Measurements from ENCODE around the gene VWA5B1.

DNA sequence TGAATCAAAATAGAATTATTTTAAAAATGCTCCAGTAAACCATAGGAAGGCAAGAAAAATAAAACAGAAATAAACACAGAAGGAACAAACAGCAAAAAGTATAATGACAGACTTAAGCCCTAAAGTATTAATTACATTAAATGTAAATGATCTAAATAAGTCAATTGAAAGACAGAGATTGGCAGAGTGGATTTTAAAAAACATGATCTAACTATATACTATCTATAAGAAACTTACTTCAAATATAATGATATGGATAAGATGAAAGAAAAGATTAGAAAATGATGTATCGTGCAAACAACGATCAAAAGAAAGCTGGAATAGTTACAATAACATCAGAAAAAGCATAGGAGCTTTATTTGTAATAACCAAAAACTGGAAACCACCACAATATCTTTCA is 104.6 kb downstream of the VWA5B1 start:
- TF ChIP-seq, protein P1, sequence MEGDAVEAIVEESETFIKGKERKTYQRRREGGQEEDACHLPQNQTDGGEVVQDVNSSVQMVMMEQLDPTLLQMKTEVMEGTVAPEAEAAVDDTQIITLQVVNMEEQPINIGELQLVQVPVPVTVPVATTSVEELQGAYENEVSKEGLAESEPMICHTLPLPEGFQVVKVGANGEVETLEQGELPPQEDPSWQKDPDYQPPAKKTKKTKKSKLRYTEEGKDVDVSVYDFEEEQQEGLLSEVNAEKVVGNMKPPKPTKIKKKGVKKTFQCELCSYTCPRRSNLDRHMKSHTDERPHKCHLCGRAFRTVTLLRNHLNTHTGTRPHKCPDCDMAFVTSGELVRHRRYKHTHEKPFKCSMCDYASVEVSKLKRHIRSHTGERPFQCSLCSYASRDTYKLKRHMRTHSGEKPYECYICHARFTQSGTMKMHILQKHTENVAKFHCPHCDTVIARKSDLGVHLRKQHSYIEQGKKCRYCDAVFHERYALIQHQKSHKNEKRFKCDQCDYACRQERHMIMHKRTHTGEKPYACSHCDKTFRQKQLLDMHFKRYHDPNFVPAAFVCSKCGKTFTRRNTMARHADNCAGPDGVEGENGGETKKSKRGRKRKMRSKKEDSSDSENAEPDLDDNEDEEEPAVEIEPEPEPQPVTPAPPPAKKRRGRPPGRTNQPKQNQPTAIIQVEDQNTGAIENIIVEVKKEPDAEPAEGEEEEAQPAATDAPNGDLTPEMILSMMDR (IDR thresholded peaks at IDR 0.05; ENCODE audit: control extremely low read depth in 1 of 3, insufficient read depth in 1 of 3, low read depth in 1 of 3, low read length in 3 of 3): no peak
- TF ChIP-seq, protein P2, sequence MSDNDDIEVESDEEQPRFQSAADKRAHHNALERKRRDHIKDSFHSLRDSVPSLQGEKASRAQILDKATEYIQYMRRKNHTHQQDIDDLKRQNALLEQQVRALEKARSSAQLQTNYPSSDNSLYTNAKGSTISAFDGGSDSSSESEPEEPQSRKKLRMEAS (IDR thresholded peaks at IDR 0.05): no peak
- TF ChIP-seq JUND (IDR thresholded peaks at IDR 0.05; ENCODE audit: low read length) (no peak), EP300 (IDR thresholded peaks at IDR 0.05; ENCODE audit: borderline replicate concordance in 1 of 2, low read depth in 2 of 2, low read length in 2 of 2) (no peak), TAF1 (IDR thresholded peaks at IDR 0.05; ENCODE audit: low read depth, low read length) (no peak), TBP (IDR thresholded peaks at IDR 0.05; ENCODE audit: low read depth, low read length) (no peak), SAP30 (IDR thresholded peaks at IDR 0.05; ENCODE audit: insufficient read depth, insufficient replicate concordance, low read length) (no peak), YY1 (IDR thresholded peaks at IDR 0.05; ENCODE audit: low read depth, low read length) (no peak), HDAC2 (IDR thresholded peaks at IDR 0.05; ENCODE audit: borderline replicate concordance in 1 of 2, low read depth in 2 of 2, low read length in 2 of 2) (no peak), RBBP5 (IDR thresholded peaks at IDR 0.05; ENCODE audit: borderline replicate concordance, low read depth, low read length) (no peak), SUZ12 (IDR thresholded peaks at IDR 0.05; ENCODE audit: low read length) (no peak), EZH2 (IDR thresholded peaks at IDR 0.05; ENCODE audit: low read depth, low read length, severe bottlenecking) (no peak), CBX8 (IDR thresholded peaks at IDR 0.05; ENCODE audit: borderline replicate concordance, low read depth, low read length) (no peak)

Data from H1 (cell line).